ENCODE measurements around the gene SRSF2. TPM values are rescaled to one million over a fixed set of nuclear protein-coding genes. Genes with fewer than 3 reads are reported as not detected.
A peak's percentile ranks its signal among the peaks of the same experiment; 100 is the strongest.
"Not testable (repeated sequence)": the region's sequence is repeated elsewhere in the genome, so short reads cannot be mapped to it uniquely, and the experiment has no call there.

The SRSF2 gene
- total RNA-seq, 1 donor from 2014 or later, result 87.7 TPM

GRCh38 chr17:76737676-76738467 lies 741 bp upstream of the SRSF2 start, which contains the start of gene MFSD11:
Gene MFSD11, plus strand, starts transcription at chr17:76738119. Its CDS starts 234 bp downstream, at chr17:76738353.
- DNase-seq, result peak; percentile 92

GRCh38 chr17:76736349-76737081 lies 616 bp downstream of the SRSF2 start:
- peak; percentile 49 for DNase-seq

GRCh38 chr17:76735586-76736348 lies 1.4 kb downstream of the SRSF2 start:
- no peak for DNase-seq

GRCh38 chr17:76735006-76735405 lies 2.1 kb downstream of the SRSF2 start:
- DNase-seq, result no peak

- no peak for DNase-seq
These were observed 2.9 kb downstream of the SRSF2 start for GRCh38 chr17:76734080-76734840.

- DNase-seq, result no peak
These were observed 3.5 kb downstream of the SRSF2 start for GRCh38 chr17:76733618-76733957.

- no peak for DNase-seq
These were observed 4.2 kb downstream of the SRSF2 start for GRCh38 chr17:76732734-76733617.

- not testable (repeated sequence) for DNase-seq
These were observed 5.1 kb downstream of the SRSF2 start for GRCh38 chr17:76731800-76732733.

GRCh38 chr17:76727745-76728456 lies 9.2 kb downstream of the SRSF2 start:
- DNase-seq, result no peak

GRCh38 chr17:76726776-76727718 lies 10.1 kb downstream of the SRSF2 start, which contains the start of gene METTL23:
Gene METTL23, plus strand, starts transcription at chr17:76726839. Its CDS starts 2,872 bp downstream, at chr17:76729711.
- peak; percentile 73 for DNase-seq

- DNase-seq, result peak; percentile 96
These were observed 10.8 kb downstream of the SRSF2 start, which contains the start of gene JMJD6 for GRCh38 chr17:76726231-76726775. Gene JMJD6, minus strand, starts transcription at chr17:76726606. Its CDS starts 131 bp downstream, at chr17:76726475.

- DNase-seq, result no peak
These were observed 11.4 kb downstream of the SRSF2 start for GRCh38 chr17:76725580-76726230.

GRCh38 chr17:76723812-76724211 lies 13.3 kb downstream of the SRSF2 start:
- no peak for DNase-seq

GRCh38 chr17:76722977-76723376 lies 14.2 kb downstream of the SRSF2 start:
- DNase-seq, result not testable (repeated sequence)

GRCh38 chr17:76722279-76722678 lies 14.9 kb downstream of the SRSF2 start:
- no peak for DNase-seq

- DNase-seq, result no peak
These were observed 15.7 kb downstream of the SRSF2 start for GRCh38 chr17:76721463-76721862.

GRCh38 chr17:76720941-76721340 lies 16.2 kb downstream of the SRSF2 start:
- DNase-seq, result no peak

Data from occipital lobe (tissue), 2 donors.